GM10248 (cell line): ENCODE data around the gene CPNE5.

Source experiments
- CTCF ChIA-PET: fragments of 300-600 bp; sonication (Branson Sonifier 250); formaldehyde crosslinking; extraction: SDS; loops from one replicate; lab custom pipeline; 2021; ENCODE audit warnings: antibody characterized with exemption; lab: Yijun Ruan, JAX
- POLR2A ChIA-PET: fragments of 350-650 bp; sonication (Branson Sonifier 250); formaldehyde crosslinking; extraction: SDS; loops from one replicate; lab custom pipeline; 2020; ENCODE audit warnings: antibody characterized with exemption; lab: Yijun Ruan, JAX
- DNase-seq: peaks from one replicate; pipeline ENCODE4 v3.0.0; 2012; ENCODE audit errors: extremely low spot score
- TF ChIP-seq, protein P1 (sequence below): IDR thresholded peaks from 2 replicates; pipeline ENCODE4 v1.5.1; 2012; ENCODE audit warnings: mild to moderate bottlenecking, low read depth; ENCODE audit errors: extremely low read depth, missing control alignments, control extremely low read depth

CPNE5 gene

DNA sequence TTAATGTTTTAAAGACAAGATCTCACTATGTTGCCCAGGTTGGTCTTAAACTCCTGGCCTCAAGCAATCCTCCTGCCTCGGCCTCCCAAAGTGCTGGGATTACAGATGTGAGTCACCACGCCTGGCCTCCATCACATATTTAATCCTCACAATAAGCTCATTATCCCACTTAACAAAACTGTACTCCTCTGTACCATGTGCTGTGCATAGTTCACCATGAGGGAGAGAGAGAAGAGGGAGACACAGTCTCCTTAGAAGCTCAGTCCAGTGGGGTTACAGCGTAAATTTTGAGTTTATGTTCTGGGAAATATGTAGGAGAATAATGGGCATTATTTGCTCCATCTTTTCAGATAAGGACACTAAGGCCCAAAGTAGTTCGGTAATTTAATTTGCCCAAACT, 7.9 kb upstream of the CPNE5 start:
- CTCF ChIA-PET, result interaction anchor here (1.2 to 7.7 kb wide), 3 partner anchors 16 to 79 kb away, joined by 4 to 87 read pairs (median 75); no protein-coding TSS in a partner anchor
- POLR2A ChIA-PET, result no interaction called here
- TF ChIP-seq, protein P1, sequence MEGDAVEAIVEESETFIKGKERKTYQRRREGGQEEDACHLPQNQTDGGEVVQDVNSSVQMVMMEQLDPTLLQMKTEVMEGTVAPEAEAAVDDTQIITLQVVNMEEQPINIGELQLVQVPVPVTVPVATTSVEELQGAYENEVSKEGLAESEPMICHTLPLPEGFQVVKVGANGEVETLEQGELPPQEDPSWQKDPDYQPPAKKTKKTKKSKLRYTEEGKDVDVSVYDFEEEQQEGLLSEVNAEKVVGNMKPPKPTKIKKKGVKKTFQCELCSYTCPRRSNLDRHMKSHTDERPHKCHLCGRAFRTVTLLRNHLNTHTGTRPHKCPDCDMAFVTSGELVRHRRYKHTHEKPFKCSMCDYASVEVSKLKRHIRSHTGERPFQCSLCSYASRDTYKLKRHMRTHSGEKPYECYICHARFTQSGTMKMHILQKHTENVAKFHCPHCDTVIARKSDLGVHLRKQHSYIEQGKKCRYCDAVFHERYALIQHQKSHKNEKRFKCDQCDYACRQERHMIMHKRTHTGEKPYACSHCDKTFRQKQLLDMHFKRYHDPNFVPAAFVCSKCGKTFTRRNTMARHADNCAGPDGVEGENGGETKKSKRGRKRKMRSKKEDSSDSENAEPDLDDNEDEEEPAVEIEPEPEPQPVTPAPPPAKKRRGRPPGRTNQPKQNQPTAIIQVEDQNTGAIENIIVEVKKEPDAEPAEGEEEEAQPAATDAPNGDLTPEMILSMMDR, result no peak
- DNase-seq, result no peak

DNA sequence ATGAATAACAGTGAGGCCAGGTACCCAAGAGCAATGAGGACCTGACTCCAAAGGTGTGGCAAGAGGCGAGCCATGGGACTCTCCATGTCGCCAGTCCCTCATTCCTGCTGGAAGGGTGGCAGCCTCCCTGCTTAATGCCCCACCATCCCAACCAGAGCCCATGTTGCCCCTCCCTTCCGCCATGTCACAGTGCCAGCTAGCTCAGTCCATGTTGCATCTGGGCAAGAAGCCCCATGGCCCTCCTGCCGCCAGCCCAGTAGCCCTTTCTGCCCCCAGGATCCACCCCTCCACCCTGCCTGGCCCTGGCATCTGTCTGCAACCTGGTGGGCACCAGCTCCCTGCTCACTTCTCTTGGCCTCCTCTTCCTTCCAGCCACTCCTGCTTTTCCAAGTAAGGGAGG, 6.0 kb upstream of the CPNE5 start:
- no peak for DNase-seq
- ChIA-PET CTCF (no interaction called here), POLR2A (no interaction called here)
- TF ChIP-seq, protein P1, result no peak

DNA sequence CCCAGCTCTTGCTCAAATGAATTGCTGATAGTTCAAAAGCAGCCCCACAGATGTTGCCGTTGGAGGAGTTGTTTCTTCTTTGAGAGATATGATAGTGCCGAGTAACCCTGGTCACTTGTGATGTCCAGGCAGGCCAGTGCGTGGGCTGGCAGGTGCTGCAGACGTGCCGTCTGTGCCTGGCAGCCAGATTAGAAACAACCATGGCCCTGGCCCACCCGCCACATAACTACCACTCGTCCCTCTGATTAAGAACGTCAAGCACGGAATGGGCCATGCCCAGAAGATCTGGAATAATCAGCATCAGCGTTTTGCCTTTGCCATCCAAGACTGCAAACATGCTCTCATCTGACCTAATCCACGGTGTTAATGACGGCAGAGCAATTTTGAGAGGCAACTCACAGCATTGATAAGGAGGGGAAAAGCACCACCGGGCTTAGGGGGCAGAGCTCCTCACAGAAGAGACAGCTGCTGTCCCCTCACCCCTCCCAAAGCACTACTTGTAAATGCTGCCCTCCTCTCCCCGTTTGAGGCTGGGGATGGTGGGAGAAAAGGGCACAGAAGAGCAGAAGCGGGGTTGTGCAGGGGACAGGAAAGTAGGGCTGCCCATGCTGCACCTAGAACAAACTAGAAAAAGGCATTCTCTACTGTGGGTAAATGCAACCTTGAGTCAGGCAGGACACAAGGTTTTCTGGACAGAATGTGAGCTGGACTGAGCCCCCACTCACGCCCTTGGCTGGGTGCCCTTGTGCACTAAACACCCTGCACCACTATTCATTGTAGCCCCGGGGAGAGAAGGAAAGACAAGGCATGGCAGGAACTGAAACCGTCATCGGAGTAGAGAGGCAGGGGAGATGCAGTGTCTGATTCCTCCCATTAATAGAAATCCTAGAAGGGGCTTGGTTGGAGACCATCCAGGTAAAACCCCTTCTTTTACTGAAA, 5.3 kb upstream of the CPNE5 start:
- TF ChIP-seq, protein P1, result no peak
- ChIA-PET POLR2A (no interaction called here), CTCF (interaction anchor here (1.4 to 1.9 kb wide), 2 partner anchors 7 to 10 kb away, joined by 3 to 8 read pairs; no protein-coding TSS in a partner anchor)
- DNase-seq, result no peak

DNA sequence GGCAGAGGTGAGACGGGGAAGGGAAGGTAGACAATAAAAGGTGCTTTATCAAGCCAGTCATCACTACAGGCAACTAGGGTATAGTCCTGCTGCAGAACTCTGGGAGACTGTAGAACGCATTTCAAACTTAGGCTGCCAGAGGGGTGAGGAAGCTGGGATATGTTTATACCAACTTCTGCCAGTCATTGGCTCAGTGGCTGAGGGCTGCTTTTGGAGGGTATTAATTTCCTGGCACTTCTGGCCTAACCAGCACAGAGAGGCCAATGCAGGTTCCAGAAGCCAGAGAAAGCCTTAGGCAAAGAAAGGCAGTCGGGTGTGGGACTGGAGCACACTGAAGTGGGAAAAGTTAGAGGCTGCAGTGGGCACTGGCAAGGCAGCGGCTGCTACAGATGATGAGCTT, 3.9 kb upstream of the CPNE5 start:
- CTCF ChIA-PET, result interaction anchor here (1.4 to 1.9 kb wide), 2 partner anchors 8 to 9 kb away, joined by 3 to 8 read pairs; no protein-coding TSS in a partner anchor
- DNase-seq, result no peak
- TF ChIP-seq, protein P1, result no peak
- POLR2A ChIA-PET, result no interaction called here

DNA sequence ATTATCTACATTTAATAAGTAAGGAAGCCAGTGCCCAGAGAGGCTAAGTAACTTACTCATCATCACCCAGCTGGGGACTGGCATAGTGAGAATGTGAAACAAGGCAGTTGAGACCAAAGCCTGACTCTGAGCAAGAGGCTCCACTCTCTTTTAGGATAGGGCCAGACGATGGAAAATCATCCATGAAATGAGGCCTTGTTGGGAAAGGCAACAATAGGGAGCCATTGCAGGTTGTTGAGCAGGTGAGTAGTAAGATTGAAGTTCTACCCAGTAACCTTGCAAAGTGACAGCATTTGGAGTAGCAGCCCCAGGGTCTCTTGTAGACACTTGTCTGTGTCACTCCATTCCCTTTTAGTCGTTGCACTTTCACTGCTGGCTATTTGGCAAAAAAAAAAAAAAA, 2.5 kb upstream of the CPNE5 start:
- POLR2A ChIA-PET, result no interaction called here
- TF ChIP-seq, protein P1, result no peak
- DNase-seq, result no peak
- CTCF ChIA-PET, result interaction anchor here (0.7 to 1.6 kb wide), 3 partner anchors 8 to 1415 kb away, joined by 3 to 6 read pairs (median 3); no protein-coding TSS in a partner anchor

DNA sequence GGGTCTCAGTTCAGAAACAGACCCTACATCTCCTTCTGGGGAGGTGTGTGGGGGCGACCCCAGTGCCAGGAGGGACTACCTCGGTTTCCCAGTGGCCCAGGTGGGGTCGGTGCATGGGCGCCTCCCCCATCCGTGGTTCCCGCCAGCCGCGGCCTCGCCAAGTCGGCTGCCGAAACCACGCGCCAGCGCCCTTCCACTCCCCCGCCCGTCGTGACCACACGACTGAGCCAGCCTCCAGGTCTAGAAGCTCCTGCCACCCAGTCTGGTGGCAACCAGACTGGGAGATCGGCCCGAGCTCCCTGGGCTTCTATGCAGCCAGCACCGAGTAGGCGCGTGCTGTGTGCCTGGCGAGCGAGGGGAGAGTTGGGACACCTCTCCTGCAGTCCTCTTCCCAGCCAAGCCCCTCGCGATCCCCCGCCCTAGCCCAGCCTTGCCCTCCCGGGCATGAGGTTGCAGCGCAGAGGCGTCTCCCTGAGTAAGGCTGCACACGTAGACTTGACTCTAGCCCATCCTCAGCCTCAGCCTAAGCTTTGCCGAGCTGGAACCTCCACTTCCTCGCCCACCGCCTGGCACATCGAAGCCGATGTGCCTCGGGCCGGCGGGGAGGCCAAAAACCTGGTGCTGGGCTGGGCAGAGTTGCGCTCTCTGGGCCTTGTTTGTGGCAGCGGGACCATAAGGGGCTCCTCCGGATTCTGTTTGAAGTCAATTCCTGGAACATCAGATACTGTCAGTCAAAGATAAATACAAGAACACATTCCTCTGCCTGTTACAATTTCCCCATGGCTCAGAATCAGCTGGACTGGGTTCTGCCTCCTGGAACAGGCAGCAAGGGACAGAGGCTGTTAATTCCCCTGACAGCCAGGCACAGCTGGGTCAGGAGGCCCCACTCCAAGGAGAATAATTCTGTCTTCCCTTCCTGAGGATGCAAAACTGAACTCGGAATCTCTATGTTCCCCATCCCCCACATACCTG, 1.5 kb upstream of the CPNE5 start:
- DNase-seq, result no peak
- TF ChIP-seq, protein P1, result no peak
- CTCF ChIA-PET, result interaction anchor here (1.1 to 1.6 kb wide), 3 partner anchors 9 to 11 kb away, joined by 3 to 7 read pairs (median 6); no protein-coding TSS in a partner anchor
- POLR2A ChIA-PET, result no interaction called here
